Measurements from ENCODE around the gene BMX.

DNA sequence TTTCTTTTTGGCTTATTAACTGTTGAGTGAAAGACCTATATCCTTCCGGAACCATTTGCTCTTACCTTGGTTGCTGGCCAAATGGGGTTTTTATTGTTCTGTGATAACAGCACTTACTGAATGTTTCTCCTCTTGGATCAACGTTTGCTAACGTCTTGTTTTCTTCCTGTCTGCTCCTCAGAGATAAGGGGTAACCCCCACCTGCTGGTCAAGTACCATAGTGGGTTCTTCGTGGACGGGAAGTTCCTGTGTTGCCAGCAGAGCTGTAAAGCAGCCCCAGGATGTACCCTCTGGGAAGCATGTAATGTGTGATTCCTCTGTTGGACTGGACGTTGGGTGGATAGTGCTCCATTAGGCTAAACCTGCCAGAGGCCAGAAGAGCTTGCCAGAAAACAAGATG is 15.3 kb downstream of the BMX start:
- TF ChIP-seq, protein P1, sequence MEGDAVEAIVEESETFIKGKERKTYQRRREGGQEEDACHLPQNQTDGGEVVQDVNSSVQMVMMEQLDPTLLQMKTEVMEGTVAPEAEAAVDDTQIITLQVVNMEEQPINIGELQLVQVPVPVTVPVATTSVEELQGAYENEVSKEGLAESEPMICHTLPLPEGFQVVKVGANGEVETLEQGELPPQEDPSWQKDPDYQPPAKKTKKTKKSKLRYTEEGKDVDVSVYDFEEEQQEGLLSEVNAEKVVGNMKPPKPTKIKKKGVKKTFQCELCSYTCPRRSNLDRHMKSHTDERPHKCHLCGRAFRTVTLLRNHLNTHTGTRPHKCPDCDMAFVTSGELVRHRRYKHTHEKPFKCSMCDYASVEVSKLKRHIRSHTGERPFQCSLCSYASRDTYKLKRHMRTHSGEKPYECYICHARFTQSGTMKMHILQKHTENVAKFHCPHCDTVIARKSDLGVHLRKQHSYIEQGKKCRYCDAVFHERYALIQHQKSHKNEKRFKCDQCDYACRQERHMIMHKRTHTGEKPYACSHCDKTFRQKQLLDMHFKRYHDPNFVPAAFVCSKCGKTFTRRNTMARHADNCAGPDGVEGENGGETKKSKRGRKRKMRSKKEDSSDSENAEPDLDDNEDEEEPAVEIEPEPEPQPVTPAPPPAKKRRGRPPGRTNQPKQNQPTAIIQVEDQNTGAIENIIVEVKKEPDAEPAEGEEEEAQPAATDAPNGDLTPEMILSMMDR (IDR thresholded peaks at IDR 0.05 in 2 of 3, conservative IDR thresholded peaks at IDR 0.05 in 1 of 3; ENCODE audit: control insufficient read depth in 2 of 3, extremely low read depth in 1 of 3, insufficient read depth in 1 of 3, low read depth in 3 of 3, low read length in 3 of 3), result no peak
- TF ChIP-seq CHD2 (IDR thresholded peaks at IDR 0.05; ENCODE audit: borderline replicate concordance, low read depth, low read length) (no peak), EP300 (IDR thresholded peaks at IDR 0.05; ENCODE audit: borderline replicate concordance in 1 of 2, control insufficient read depth in 1 of 2, low read depth in 2 of 2, low read length in 2 of 2) (no peak), TAF1 (IDR thresholded peaks at IDR 0.05; ENCODE audit: borderline replicate concordance, low read depth, low read length) (no peak)
